Psoas muscle (tissue), 8 donors: ENCODE results near the gene RORC. TPM values are rescaled to one million over a fixed set of nuclear protein-coding genes. Genes with fewer than 3 reads are reported as not detected.

Experiments
- ATAC-seq, 4 donors: fragments of 200-7000 bp; cut with Tn5 transposase; one replicate each; pipeline ENCODE4 v1.9.1; 2020; ENCODE audit warnings: moderate library complexity in 3 of 4, mild to moderate bottlenecking in 2 of 4
- DNase-seq, 2 donors: peaks; one replicate each; pipeline ENCODE4 v3.0.0-alpha.2; 2020
- H3K27ac ChIP-seq: fragments of 200-600 bp; one replicate; pipeline ENCODE4 v1.8.0; 2022
- H3K27me3 ChIP-seq, 3 donors: fragments of 200-600 bp in 1 of 3; one replicate each; pipeline versions ENCODE4 v1.6.1 to v1.8.0; 2013 to 2022; ENCODE audit warnings: low read length in 2 of 3, mild to moderate bottlenecking in 2 of 3, moderate library complexity in 1 of 3; ENCODE audit not compliant: insufficient read depth in 3 of 3
- H3K36me3 ChIP-seq, 2 donors: fragments of 200-600 bp in 1 of 2; one replicate each; pipeline versions ENCODE4 v1.6.1 to v1.8.0; 2013 to 2022; ENCODE audit warnings: low read depth in 1 of 2, mild to moderate bottlenecking in 1 of 2, moderate library complexity in 1 of 2; ENCODE audit not compliant: insufficient read depth in 1 of 2
- H3K4me1 ChIP-seq: fragments of 200-600 bp; one replicate; pipeline ENCODE4 v1.8.0; 2022
- H3K4me3 ChIP-seq: fragments of 200-600 bp; one replicate; pipeline ENCODE4 v1.8.0; 2022; ENCODE audit warnings: mild to moderate bottlenecking
- H3K9me3 ChIP-seq: fragments of 200-600 bp; one replicate; pipeline ENCODE4 v1.8.0; 2022
- CTCF ChIP-seq: fragments of 200-600 bp; IDR thresholded peaks from one replicate; pipeline ENCODE4 v1.8.0; 2022; ENCODE audit warnings: antibody characterized with exemption
- WGBS, 3 donors: extraction: QIAGEN DNeasy Blood & Tissue Kit; methylation state at CpG; one replicate each; pipeline versions ENCODE4 v1.1.6 to v1.1.7; 2013; 5-methylcytosine and 5-hydroxymethylcytosine counted together
- intact Hi-C, 2 donors: fragments of 100-400 bp; cut with DNase I; formaldehyde crosslinking; loops; one replicate each; pipeline versions ENCODE4 v1.11.0 to v1.14.2; 2022
- polyA plus RNA-seq, 3 donors: library from polyadenylated mRNA; stranded (reverse); fragments of 200-250 nt; gene quantifications; one replicate each; pipeline ENCODE4 v1.2.3, GENCODE V29; 2013
- total RNA-seq, 4 donors: library from RNA; stranded (reverse); fragmentation: NEBNext Ultra II Directional in 2 of 4; extraction: Animal tissue kit (Norgen Biotek cat#: 25700) in 2 of 4; gene quantifications; one replicate each; pipeline versions ENCODE4 v1.2.1 to v1.2.4, GENCODE V29; 2021 to 2023
- donor health status: healthy with polysubstance abuse.
- donor health status: DM: no; HTN: no; CAD: no; lungs with moderate emphysema.
- donor health status: Bipolar disorder and iron deficiency.
- donor health status: healthy.
- donor health status: DM: yes; HTN: yes; CAD: no.
- donor health status: DM: no; HTN: no; CAD: no.
- donor health status: DM: no; HTN: no; CAD: no.
- donor health status: DM: yes; HTN: yes; CAD: no.

RORC gene
- total and polyA plus RNA-seq, 7 donors = 3.5 to 109 (median 62.9) TPM

DNA sequence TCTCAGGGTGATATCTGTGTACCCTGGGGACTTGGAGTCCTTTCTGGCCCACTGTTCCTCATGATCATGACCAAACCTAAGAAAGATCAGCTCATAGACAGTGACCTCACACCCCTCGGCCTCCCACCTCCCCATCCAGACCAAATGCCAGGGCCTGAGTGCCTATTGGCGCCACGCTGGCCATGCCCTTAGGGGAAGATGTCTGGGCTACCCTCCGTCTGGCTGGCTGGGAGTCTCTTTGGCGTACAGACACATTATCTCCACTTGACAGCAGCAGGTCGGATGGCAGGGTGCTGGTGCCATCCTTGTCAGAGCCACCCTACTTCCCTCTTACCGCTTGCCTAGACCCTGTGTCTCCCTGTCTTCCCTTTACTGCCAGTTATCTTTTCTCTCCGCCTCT, 8.4 kb downstream of the RORC start:
- WGBS, 3 donors = 74 to 93% (median 81%) methylated on average over 8 of the region's 8 CpGs
- DNase-seq (no peak), ATAC-seq (no peak)
- H3K27me3 ChIP-seq = no peaks in the 10 kb centered on the region
- TF ChIP-seq CTCF = no peak
- H3K4me3 ChIP-seq = no peak overlapping the region
- peaks cover 24% of the 10 kb centered on the region for H3K4me1 ChIP-seq
- no peak overlapping the region for H3K27ac ChIP-seq
- intact Hi-C loops = no loop called here
- no peaks in the 10 kb centered on the region for H3K9me3 ChIP-seq
- H3K36me3 ChIP-seq = no peaks in the 10 kb centered on the region

DNA sequence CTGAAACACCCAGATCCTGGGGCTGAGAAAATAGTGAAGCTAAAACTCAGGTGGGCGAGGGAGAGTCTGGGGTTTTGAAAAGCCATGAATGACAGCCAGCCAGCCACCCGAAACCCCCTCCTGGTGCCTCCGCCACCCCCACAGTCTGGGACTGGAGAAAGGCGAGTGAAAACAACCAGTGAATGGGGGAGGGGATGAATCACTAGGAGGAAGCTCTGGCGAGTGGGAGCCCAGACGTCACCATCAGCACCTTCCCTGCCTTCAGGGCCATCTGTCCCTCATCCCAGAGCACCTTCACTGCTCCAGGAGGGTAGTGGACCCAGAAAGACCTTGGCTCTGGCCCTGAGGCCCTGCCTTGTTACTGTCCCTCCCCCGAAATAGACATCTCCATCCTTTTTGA, 9.2 kb downstream of the RORC start:
- no peak for DNase-seq
- no peak for ATAC-seq
- intact Hi-C loops = no loop called here
- Histone ChIP-seq H3K27me3 (no peaks in the 10 kb centered on the region), H3K27ac (no peak overlapping the region), H3K4me1 (peaks cover 24% of the 10 kb centered on the region), H3K36me3 (no peaks in the 10 kb centered on the region), H3K9me3 (no peaks in the 10 kb centered on the region), H3K4me3 (no peak overlapping the region)
- TF ChIP-seq CTCF = no peak
- WGBS, 3 donors = 76 to 82% (median 77%) methylated on average over 6 to 7 of the region's 7 CpGs

- peaks cover 14% of the 10 kb centered on the region for H3K4me1 ChIP-seq
- TF ChIP-seq CTCF = no peak
- WGBS, 3 donors = 2 to 4% (median 2%) methylated on average over 2 of the region's 2 CpGs
- no peaks in the 10 kb centered on the region for H3K9me3 ChIP-seq
- DNase-seq (peak; percentile 33 to 77), ATAC-seq (peak in 3 of 4 donors; percentile 24 to 65 (median 48))
- H3K4me3 ChIP-seq = no peak overlapping the region
- intact Hi-C loops = no loop called here
- no peak overlapping the region for H3K27ac ChIP-seq
- H3K27me3 ChIP-seq = no peaks in the 10 kb centered on the region
- H3K36me3 ChIP-seq = peaks cover 0 to 13% of the 10 kb centered on the region in 2 donors
These were observed 10.7 kb downstream of the RORC start for GRCh38 chr1:151820940-151821339.

GRCh38 chr1:151819976-151820623, 11.5 kb downstream of the RORC start:
- Histone ChIP-seq H3K27me3 (no peaks in the 10 kb centered on the region), H3K36me3 (peaks cover 0 to 20% of the 10 kb centered on the region in 2 donors), H3K4me1 (peaks cover 8% of the 10 kb centered on the region), H3K27ac (peak overlapping the region; percentile 23), H3K9me3 (no peaks in the 10 kb centered on the region), H3K4me3 (no peak overlapping the region)
- DNase-seq = peak in 1 of 2 donors; percentile 62
- TF ChIP-seq CTCF = no peak
- intact Hi-C loops = no loop called here
- ATAC-seq = peak; percentile 47 to 81 (median 71)
- WGBS, 3 donors = 64 to 70% (median 69%) methylated on average over 7 of the region's 7 CpGs
